HG02840 (cell line): ENCODE results near the gene GPANK1.

Source experiments
- ATAC-seq: cut with Tn5 transposase; IDR thresholded peaks from one replicate; pipeline ENCODE4 v1.9.1; 2021; ENCODE audit warnings: mild to moderate bottlenecking, moderate library complexity, moderate number of reproducible peaks; ENCODE audit not compliant: unreplicated experiment, low FRiP score

The GPANK1 gene

GRCh38 chr6:31643818-31644454, 20.9 kb downstream of the GPANK1 start:
- ATAC-seq, result no peak

GRCh38 chr6:31642798-31643570, 21.8 kb downstream of the GPANK1 start:
- no peak for ATAC-seq

GRCh38 chr6:31641370-31641769, 23.4 kb downstream of the GPANK1 start:
- ATAC-seq, result no peak

- ATAC-seq, result no peak
Observed at GRCh38 chr6:31640612-31641011, 24.2 kb downstream of the GPANK1 start.

GRCh38 chr6:31639449-31639861, 25.3 kb downstream of the GPANK1 start:
- no peak for ATAC-seq

- no peak for ATAC-seq
Observed at GRCh38 chr6:31639043-31639442, 25.8 kb downstream of the GPANK1 start.

- ATAC-seq, result no peak
Observed at GRCh38 chr6:31636698-31637596, 27.9 kb downstream of the GPANK1 start.

GRCh38 chr6:31634969-31635575, 29.7 kb downstream of the GPANK1 start:
- ATAC-seq, result no peak

- no peak for ATAC-seq
Observed at GRCh38 chr6:31634131-31634530, 30.7 kb downstream of the GPANK1 start.

- no peak for ATAC-seq
Observed at GRCh38 chr6:31633447-31633846, 31.4 kb downstream of the GPANK1 start.

GRCh38 chr6:31632279-31632946, 32.4 kb downstream of the GPANK1 start:
- no peak for ATAC-seq

- no peak for ATAC-seq
Observed at GRCh38 chr6:31631681-31632278, 33.0 kb downstream of the GPANK1 start.

GRCh38 chr6:31631209-31631608, 33.6 kb downstream of the GPANK1 start:
- no peak for ATAC-seq

GRCh38 chr6:31630177-31630934, 34.4 kb downstream of the GPANK1 start:
- ATAC-seq, result no peak

- ATAC-seq, result no peak
Observed at GRCh38 chr6:31629014-31629413, 35.8 kb downstream of the GPANK1 start.

GRCh38 chr6:31627690-31628287, 37.0 kb downstream of the GPANK1 start:
- no peak for ATAC-seq

- ATAC-seq, result no peak
Observed at GRCh38 chr6:31626952-31627351, 37.8 kb downstream of the GPANK1 start.

GRCh38 chr6:31624070-31624469, 40.7 kb downstream of the GPANK1 start:
- no peak for ATAC-seq

GRCh38 chr6:31622684-31623091, 42.1 kb downstream of the GPANK1 start:
- no peak for ATAC-seq
